ENCODE results near the gene GRIN2D. TPM values are rescaled to one million over a fixed set of nuclear protein-coding genes. Genes with fewer than 3 reads are reported as not detected.

GRIN2D gene
- total RNA-seq, 1 experiment from 2014 or later = 0.35 TPM

- ChIA-PET POLR2A (interaction anchor here (1.1 to 1.4 kb wide), 2 partner anchors 9 to 24 kb away, joined by 3 to 4 read pairs; no protein-coding TSS in a partner anchor), CTCF (interaction anchor here (0.6 kb wide), 1 partner anchor 1031 kb away, joined by 3 read pairs; no protein-coding TSS in a partner anchor)
- peaks cover 28% of the 10 kb centered on the region for H3K4me1 Mint-ChIP-seq (ENCODE audit: insufficient read depth, unreplicated experiment)
- TF ChIP-seq CTCF (IDR thresholded peaks at IDR 0.05; ENCODE audit: unreplicated experiment) = no peak
- no peak overlapping the region for H3K27ac Mint-ChIP-seq (ENCODE audit: low read depth, unreplicated experiment)
- H3K27me3 Mint-ChIP-seq (ENCODE audit: insufficient read depth, unreplicated experiment) = no peaks in the 10 kb centered on the region
- H3K9me3 Mint-ChIP-seq (ENCODE audit: unreplicated experiment) = no peaks in the 10 kb centered on the region
- H3K4me3 Mint-ChIP-seq (ENCODE audit: unreplicated experiment) = no peak overlapping the region
- BruUV-seq (replicated peaks) = no TSS peak
- DNase-seq (ENCODE audit: unreplicated experiment) = no peak
- intact Hi-C loops (cut with micrococcal nuclease) = no loop called here
- H3K36me3 Mint-ChIP-seq (ENCODE audit: insufficient read depth, unreplicated experiment) = no peaks in the 10 kb centered on the region
Observed at GRCh38 chr19:48421548-48421947, 28.1 kb downstream of the GRIN2D start.

GRCh38 chr19:48424694-48425219, 31.3 kb downstream of the GRIN2D start:
- TF ChIP-seq CTCF (IDR thresholded peaks at IDR 0.05; ENCODE audit: unreplicated experiment) = no peak
- Mint-ChIP-seq H3K4me1 (ENCODE audit: insufficient read depth, unreplicated experiment) (peaks cover 21% of the 10 kb centered on the region), H3K27me3 (ENCODE audit: insufficient read depth, unreplicated experiment) (no peaks in the 10 kb centered on the region), H3K9me3 (ENCODE audit: unreplicated experiment) (no peaks in the 10 kb centered on the region), H3K27ac (ENCODE audit: low read depth, unreplicated experiment) (peak overlapping the region; percentile 77), H3K36me3 (ENCODE audit: insufficient read depth, unreplicated experiment) (no peaks in the 10 kb centered on the region), H3K4me3 (ENCODE audit: unreplicated experiment) (no peak overlapping the region)
- no TSS peak for BruUV-seq (replicated peaks)
- CTCF ChIA-PET = no interaction called here
- intact Hi-C loops (cut with micrococcal nuclease) = no loop called here
- POLR2A ChIA-PET = no interaction called here
- peak; percentile 62 for DNase-seq (ENCODE audit: unreplicated experiment)

- H3K4me1 Mint-ChIP-seq (ENCODE audit: insufficient read depth, unreplicated experiment) = peaks cover 9% of the 10 kb centered on the region
- BruUV-seq (replicated peaks) = no TSS peak
- TF ChIP-seq CTCF (IDR thresholded peaks at IDR 0.05; ENCODE audit: unreplicated experiment) = no peak
- intact Hi-C loops (cut with micrococcal nuclease) = no loop called here
- ChIA-PET CTCF (no interaction called here), POLR2A (interaction anchor here (0.5 to 0.8 kb wide), 2 partner anchors 17 to 68 kb away, joined by 3 read pairs; no protein-coding TSS in a partner anchor)
- H3K36me3 Mint-ChIP-seq (ENCODE audit: insufficient read depth, unreplicated experiment) = no peaks in the 10 kb centered on the region
- DNase-seq (ENCODE audit: unreplicated experiment) = no peak
- H3K9me3 Mint-ChIP-seq (ENCODE audit: unreplicated experiment) = no peaks in the 10 kb centered on the region
- H3K27ac Mint-ChIP-seq (ENCODE audit: low read depth, unreplicated experiment) = no peak overlapping the region
- no peak overlapping the region for H3K4me3 Mint-ChIP-seq (ENCODE audit: unreplicated experiment)
- no peaks in the 10 kb centered on the region for H3K27me3 Mint-ChIP-seq (ENCODE audit: insufficient read depth, unreplicated experiment)
Observed at GRCh38 chr19:48428670-48429069, 35.2 kb downstream of the GRIN2D start.

GRCh38 chr19:48433337-48433736, 39.9 kb downstream of the GRIN2D start:
- intact Hi-C loops (cut with micrococcal nuclease) = no loop called here
- Mint-ChIP-seq H3K9me3 (ENCODE audit: unreplicated experiment) (no peaks in the 10 kb centered on the region), H3K4me3 (ENCODE audit: unreplicated experiment) (no peak overlapping the region), H3K4me1 (ENCODE audit: insufficient read depth, unreplicated experiment) (no peaks in the 10 kb centered on the region), H3K36me3 (ENCODE audit: insufficient read depth, unreplicated experiment) (no peaks in the 10 kb centered on the region), H3K27me3 (ENCODE audit: insufficient read depth, unreplicated experiment) (no peaks in the 10 kb centered on the region), H3K27ac (ENCODE audit: low read depth, unreplicated experiment) (no peak overlapping the region)
- ChIA-PET POLR2A (interaction anchor here (0.7 to 1.4 kb wide), 2 partner anchors 12 to 16 kb away, joined by 3 to 4 read pairs; no protein-coding TSS in a partner anchor), CTCF (interaction anchor here (0.6 to 0.7 kb wide), 2 partner anchors 48 to 114 kb away, joined by 5 read pairs; no protein-coding TSS in a partner anchor)
- no TSS peak for BruUV-seq (replicated peaks)
- no peak for DNase-seq (ENCODE audit: unreplicated experiment)
- no peak for TF ChIP-seq CTCF (IDR thresholded peaks at IDR 0.05; ENCODE audit: unreplicated experiment)
